Stimulated activated effector memory CD8-positive, alpha-beta T cell treated with anti-CD3 and anti-CD28 coated beads, Interleukin-12 subunit alpha, Interleukin-12 subunit beta, amount 100 ng/mL, for 72 hours (primary cell): ENCODE data around the gene HPN.
"Not testable (repeated sequence)": the region's sequence is repeated elsewhere in the genome, so short reads cannot be mapped to it uniquely, and the experiment has no call there.

Experiments used
- ATAC-seq: fragments of 150-1000 bp; cut with Tn5 transposase; 2 replicates; pipeline ENCODE4 v1.10.0; 2021
- DNase-seq, 2 donors: peaks; one replicate each; pipeline ENCODE4 v3.0.0; 2021 to 2022; ENCODE audit warnings: low spot score in 2 of 2
- H3K27ac Mint-ChIP-seq: one replicate; pipeline ENCODE4 v1.8.0; 2022; ENCODE audit warnings: mild to moderate bottlenecking, mixed read lengths
- H3K36me3 Mint-ChIP-seq: one replicate; pipeline ENCODE4 v1.8.0; 2022; ENCODE audit warnings: mild to moderate bottlenecking, mixed read lengths
- H3K4me1 Mint-ChIP-seq: one replicate; pipeline ENCODE4 v1.8.0; 2022; ENCODE audit warnings: mixed read lengths
- H3K4me3 Mint-ChIP-seq: one replicate; pipeline ENCODE4 v1.8.0; 2022; ENCODE audit warnings: mild to moderate bottlenecking, mixed read lengths
- H3K9me3 Mint-ChIP-seq: one replicate; pipeline ENCODE4 v1.8.0; 2022; ENCODE audit warnings: mixed read lengths

Gene HPN

GRCh38 chr19:35005256-35005977 lies 36.1 kb upstream of the HPN start:
- Mint-ChIP-seq H3K4me1 (peaks cover 71% of the 10 kb centered on the region), H3K27ac (peak overlapping the region; percentile 61), H3K36me3 (peaks cover 87% of the 10 kb centered on the region)

GRCh38 chr19:35006007-35006341 lies 35.5 kb upstream of the HPN start:
- not testable (repeated sequence) for DNase-seq, H3K4me3 Mint-ChIP-seq, H3K9me3 Mint-ChIP-seq, ATAC-seq
- Mint-ChIP-seq H3K4me1 (peaks cover 74% of the 10 kb centered on the region), H3K27ac (peak overlapping the region; percentile 61), H3K36me3 (peaks cover 89% of the 10 kb centered on the region)

More at GRCh38 chr19:35005256-35005977, 36.1 kb upstream of the HPN start:
- H3K4me3 Mint-ChIP-seq: no peak overlapping the region
- H3K9me3 Mint-ChIP-seq: no peaks in the 10 kb centered on the region
- no peak for ATAC-seq
- DNase-seq: no peak

- H3K4me1 Mint-ChIP-seq: peaks cover 74% of the 10 kb centered on the region
- ATAC-seq (no peak), DNase-seq (no peak)
- peak overlapping the region; percentile 88 for H3K27ac Mint-ChIP-seq
- no peaks in the 10 kb centered on the region for H3K9me3 Mint-ChIP-seq
- H3K4me3 Mint-ChIP-seq: no peak overlapping the region
- peaks cover 91% of the 10 kb centered on the region for H3K36me3 Mint-ChIP-seq
Measured at GRCh38 chr19:35006342-35006998, 35.1 kb upstream of the HPN start.

GRCh38 chr19:35006999-35007365 lies 34.5 kb upstream of the HPN start:
- ATAC-seq (no peak), DNase-seq (no peak)
- Mint-ChIP-seq H3K36me3 (peaks cover 92% of the 10 kb centered on the region), H3K9me3 (no peaks in the 10 kb centered on the region), H3K27ac (peak overlapping the region; percentile 88), H3K4me1 (peaks cover 74% of the 10 kb centered on the region), H3K4me3 (no peak overlapping the region)

GRCh38 chr19:35007427-35007826 lies 34.1 kb upstream of the HPN start:
- ATAC-seq, H3K4me3 Mint-ChIP-seq, H3K9me3 Mint-ChIP-seq, DNase-seq: not testable (repeated sequence)
- Mint-ChIP-seq H3K4me1 (peaks cover 74% of the 10 kb centered on the region), H3K27ac (peak overlapping the region; percentile 88), H3K36me3 (peaks cover 95% of the 10 kb centered on the region)

- no peaks in the 10 kb centered on the region for H3K9me3 Mint-ChIP-seq
- no peak overlapping the region for H3K4me3 Mint-ChIP-seq
- H3K27ac Mint-ChIP-seq: peak overlapping the region; percentile 93
- peaks cover 74% of the 10 kb centered on the region for H3K4me1 Mint-ChIP-seq
- H3K36me3 Mint-ChIP-seq: peaks cover 98% of the 10 kb centered on the region
- no peak for DNase-seq
- ATAC-seq: no peak
Measured at GRCh38 chr19:35008891-35009341, 32.6 kb upstream of the HPN start.

- ATAC-seq (no peak), DNase-seq (no peak)
- peaks cover 74% of the 10 kb centered on the region for H3K4me1 Mint-ChIP-seq
- H3K27ac Mint-ChIP-seq: peak overlapping the region; percentile 93
- no peak overlapping the region for H3K4me3 Mint-ChIP-seq
- peaks cover 98% of the 10 kb centered on the region for H3K36me3 Mint-ChIP-seq
- H3K9me3 Mint-ChIP-seq: no peaks in the 10 kb centered on the region
Measured at GRCh38 chr19:35009424-35010415, 31.8 kb upstream of the HPN start.

GRCh38 chr19:35011091-35011689 lies 30.3 kb upstream of the HPN start:
- peak overlapping the region; percentile 93 for H3K27ac Mint-ChIP-seq
- peaks cover 98% of the 10 kb centered on the region for H3K36me3 Mint-ChIP-seq

GRCh38 chr19:35011737-35012682 lies 29.5 kb upstream of the HPN start:
- H3K27ac Mint-ChIP-seq: peak overlapping the region; percentile 93
- ATAC-seq (peak; percentile 7), DNase-seq (no peak)
- no peaks in the 10 kb centered on the region for H3K9me3 Mint-ChIP-seq
- peak overlapping the region; percentile 67 for H3K4me3 Mint-ChIP-seq
- H3K4me1 Mint-ChIP-seq: peaks cover 66% of the 10 kb centered on the region
- H3K36me3 Mint-ChIP-seq: peaks cover 98% of the 10 kb centered on the region

More at GRCh38 chr19:35011091-35011689, 30.3 kb upstream of the HPN start:
- Mint-ChIP-seq H3K9me3 (no peaks in the 10 kb centered on the region), H3K4me3 (peak overlapping the region; percentile 17), H3K4me1 (peaks cover 73% of the 10 kb centered on the region)
- ATAC-seq (peak; percentile 38), DNase-seq (no peak)

- peak overlapping the region; percentile 93 for H3K27ac Mint-ChIP-seq
- H3K4me3 Mint-ChIP-seq: peak overlapping the region; percentile 67
- peak; percentile 81 for ATAC-seq
- peaks cover 99% of the 10 kb centered on the region for H3K36me3 Mint-ChIP-seq
- DNase-seq: peak; percentile 77 to 90
- no peaks in the 10 kb centered on the region for H3K9me3 Mint-ChIP-seq
- peaks cover 70% of the 10 kb centered on the region for H3K4me1 Mint-ChIP-seq
Measured at GRCh38 chr19:35013041-35013819, 28.3 kb upstream of the HPN start.

- Mint-ChIP-seq H3K27ac (peak overlapping the region; percentile 93), H3K4me1 (peaks cover 73% of the 10 kb centered on the region), H3K4me3 (peak overlapping the region; percentile 67), H3K36me3 (peaks cover 99% of the 10 kb centered on the region), H3K9me3 (no peaks in the 10 kb centered on the region)
- DNase-seq (no peak), ATAC-seq (peak; percentile 38)
Measured at GRCh38 chr19:35013820-35014754, 27.4 kb upstream of the HPN start.

GRCh38 chr19:35014774-35015173 lies 26.7 kb upstream of the HPN start:
- peaks cover 69% of the 10 kb centered on the region for H3K4me1 Mint-ChIP-seq
- not testable (repeated sequence) for DNase-seq
- peak overlapping the region; percentile 67 for H3K4me3 Mint-ChIP-seq

More at GRCh38 chr19:35014774-35015173, 26.7 kb upstream of the HPN start:
- Mint-ChIP-seq H3K27ac (peak overlapping the region; percentile 93), H3K36me3 (peaks cover 100% of the 10 kb centered on the region)
- H3K9me3 Mint-ChIP-seq, ATAC-seq: not testable (repeated sequence)
